GM04503 (cell line): ENCODE measurements around the gene RTL1.
A peak's percentile ranks its signal among the peaks of the same experiment; 100 is the strongest.

Experiments
- DNase-seq: peaks from one replicate; pipeline ENCODE4 v3.0.0-alpha.2; 2012; ENCODE audit warnings: low read depth

The RTL1 gene

GRCh38 chr14:100882026-100882967 lies 21.2 kb downstream of the RTL1 start:
- no peak for DNase-seq

- DNase-seq: no peak
Observed at GRCh38 chr14:100881211-100882025, 22.1 kb downstream of the RTL1 start.

DNA sequence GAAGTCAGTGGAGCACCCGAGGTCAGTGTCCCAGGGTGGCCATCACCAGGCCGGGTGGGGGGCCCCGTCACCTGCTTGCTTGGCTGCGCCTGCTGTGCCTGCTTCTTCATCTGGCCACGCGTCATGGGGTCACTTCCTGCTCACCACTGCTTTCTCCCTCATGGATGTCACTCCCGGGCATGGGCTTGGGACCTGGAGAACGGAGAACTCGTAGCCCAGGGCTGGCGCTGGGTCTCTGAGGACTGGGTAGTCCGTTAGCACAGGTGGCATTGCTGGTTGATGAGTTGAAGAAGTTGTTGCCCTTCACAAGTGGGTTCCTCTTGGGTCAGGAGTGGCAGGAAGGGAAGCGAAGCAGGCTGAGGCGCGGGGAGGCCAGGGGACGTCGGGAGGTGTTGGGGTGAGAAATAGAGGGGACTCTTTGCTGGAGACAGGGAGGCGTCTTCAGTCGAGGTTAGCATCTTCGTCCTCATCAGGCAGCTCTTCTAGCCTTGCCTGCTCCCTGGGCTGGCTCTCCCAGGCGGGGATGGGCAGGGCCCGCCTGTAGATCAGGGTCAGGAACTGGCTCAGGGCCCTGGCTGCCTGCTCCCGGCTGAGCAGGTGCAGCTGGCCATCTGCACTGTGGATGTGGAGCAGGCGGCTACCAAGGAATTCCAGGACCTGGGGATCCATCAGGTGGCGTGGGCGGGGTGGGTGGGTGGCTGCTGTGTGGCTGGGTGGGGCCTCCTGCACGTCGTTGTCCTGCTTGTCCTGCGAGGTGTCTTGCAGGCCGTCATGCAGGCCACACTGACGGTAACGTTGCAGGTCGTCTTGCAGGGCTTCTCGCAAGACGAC lies 23.0 kb downstream of the RTL1 start:
- no peak for DNase-seq

- no peak for DNase-seq
Observed at GRCh38 chr14:100879782-100880181, 23.7 kb downstream of the RTL1 start.

DNA sequence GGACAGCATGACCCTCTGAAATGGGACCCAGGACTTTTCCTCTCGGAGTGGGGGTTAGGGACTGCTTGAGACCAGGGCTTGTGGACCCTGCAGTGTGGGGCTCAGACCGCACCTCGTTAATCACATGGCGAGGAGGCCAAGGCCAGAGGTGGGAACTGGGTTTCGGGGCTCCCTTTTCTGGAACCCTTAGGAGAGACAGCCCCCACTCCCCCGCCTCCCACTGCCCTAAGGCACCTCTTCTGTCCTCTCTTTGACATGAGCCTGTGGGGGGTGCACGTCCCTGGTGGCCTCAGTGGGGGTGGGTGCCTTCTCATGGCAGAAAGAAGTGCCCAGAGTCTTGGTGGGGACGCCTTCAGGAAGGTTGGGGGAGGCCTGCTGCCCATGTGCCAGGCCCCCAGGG lies 24.3 kb downstream of the RTL1 start:
- no peak for DNase-seq

DNA sequence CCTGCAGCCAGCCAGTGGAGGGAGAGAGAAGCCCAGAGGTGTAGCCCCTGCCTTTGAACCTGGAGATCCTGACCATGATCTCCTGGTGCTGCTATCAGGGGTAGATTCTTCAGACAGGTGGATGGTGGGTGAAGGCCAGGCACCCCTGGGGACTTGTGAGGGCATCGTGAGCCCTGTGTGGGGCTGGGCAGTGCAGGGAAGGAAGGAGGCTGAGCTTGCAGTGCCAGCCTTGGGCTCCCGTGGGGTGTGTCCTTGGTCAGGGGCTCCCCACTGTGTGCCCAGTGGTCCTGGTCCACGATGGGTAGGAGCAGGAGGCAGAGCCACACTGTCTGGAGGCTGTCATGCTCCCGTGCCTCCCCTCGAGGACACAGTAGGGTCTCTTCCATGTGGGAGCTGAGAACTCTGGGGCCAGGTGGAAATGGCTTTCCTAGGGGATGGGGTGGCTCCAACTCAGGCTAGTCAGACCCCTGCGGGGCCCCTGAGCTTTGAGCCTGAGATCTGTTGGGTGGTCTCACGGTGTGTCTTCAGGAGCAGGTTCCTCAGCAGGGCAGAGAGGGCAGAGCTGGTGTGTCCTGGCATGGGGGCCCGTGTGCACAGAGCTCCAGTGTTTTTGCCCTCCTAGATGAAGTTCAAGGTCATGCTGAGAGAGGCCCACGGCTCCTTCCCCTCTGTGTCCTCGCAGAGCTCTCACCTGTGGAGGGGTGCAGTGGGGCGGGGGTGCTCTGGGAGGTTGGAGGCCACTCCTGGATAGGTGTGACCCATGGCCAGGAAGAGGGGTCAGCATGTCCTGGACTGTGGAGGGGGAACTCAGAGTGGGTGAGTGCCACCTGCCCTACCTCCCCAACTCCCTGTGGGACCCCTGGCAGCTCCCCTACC lies 25.0 kb downstream of the RTL1 start:
- no peak for DNase-seq

DNA sequence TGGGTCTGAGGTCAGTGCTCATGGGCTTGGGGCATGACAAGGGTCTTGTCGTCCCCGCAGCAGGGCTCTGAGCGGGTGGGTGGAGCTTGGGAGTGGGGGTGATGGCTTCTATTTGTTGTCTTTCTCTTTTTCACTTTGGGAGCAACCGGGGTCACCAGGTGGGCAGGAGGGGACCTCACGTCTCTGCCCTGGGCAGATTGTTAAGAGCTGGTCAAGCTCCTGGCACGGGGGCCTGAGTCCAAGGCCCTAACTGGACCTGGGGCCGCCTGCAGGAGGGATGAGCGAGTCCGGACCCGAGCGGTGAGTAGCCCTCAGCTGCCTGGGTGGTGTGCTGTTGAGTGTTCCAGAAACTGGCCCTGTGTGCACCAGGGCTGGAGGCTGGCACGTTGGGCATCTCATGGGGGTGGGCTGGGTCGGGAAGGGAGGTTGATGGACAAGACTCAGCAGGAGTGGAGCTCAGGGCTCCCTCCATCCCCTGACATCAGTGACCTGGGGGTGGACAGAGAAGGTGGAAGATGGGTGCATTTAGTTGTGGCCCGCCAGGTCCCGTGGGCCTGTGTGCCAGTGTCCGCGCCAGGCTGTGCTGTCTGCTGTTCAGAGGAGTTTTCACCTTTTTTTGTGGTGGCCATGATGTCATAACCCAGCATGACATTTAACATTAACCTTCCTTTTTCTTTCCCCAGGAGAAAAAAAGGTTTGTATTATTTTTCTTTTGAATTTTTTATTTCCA lies 27.5 kb downstream of the RTL1 start:
- no peak for DNase-seq

DNA sequence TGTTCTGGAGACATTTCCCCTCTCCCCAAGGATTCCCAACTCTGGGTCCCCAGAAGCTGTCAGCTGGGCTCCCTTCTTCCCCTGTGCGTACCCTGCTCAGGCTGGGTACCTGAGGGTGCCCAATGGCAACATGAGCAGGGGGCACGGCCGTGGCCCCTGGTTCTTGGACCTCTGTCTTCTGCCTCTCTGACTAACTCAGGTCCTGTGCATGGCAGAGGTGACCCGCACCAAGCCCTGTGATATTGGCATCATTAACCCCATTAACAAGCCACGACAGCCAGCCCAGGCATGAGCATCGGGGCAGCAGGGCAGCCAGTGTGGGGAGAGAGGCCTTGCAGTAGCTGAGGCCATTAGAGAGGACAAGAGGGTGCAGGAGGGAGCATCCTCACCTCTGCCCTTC lies 28.4 kb downstream of the RTL1 start:
- no peak for DNase-seq

DNA sequence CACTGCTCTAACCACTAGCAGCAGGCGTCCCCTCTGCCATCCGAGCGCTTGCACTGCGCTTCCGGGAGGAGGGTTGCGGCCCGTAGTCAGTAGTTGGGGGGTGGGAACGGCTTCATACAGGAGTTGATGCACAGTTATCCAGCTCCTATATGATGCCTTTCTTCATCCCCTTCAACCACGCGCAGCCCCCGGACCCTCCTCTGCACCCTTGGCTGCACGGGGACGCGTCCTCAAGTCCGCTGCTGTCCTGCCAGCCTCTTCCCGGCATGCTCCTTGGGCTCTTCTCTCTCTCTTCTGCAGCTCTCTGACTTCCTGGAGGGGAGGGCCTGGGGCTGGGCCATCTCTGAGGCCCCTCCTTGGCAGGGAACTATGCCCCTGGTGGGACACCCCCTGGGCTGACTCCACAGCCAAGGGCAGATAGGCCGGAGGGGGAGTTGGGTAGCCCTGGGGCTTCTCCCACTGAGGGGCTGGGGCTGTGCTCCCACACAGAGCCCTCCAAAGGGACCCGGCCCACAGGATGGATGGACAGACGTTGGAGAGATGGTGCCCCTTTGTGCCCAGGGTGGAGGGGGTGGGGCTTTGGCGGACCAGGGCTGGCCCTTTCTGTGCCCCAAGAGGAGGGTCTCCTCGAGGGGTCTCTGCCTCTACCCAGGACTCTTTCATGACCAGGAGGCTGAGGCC lies 29.0 kb downstream of the RTL1 start:
- no peak for DNase-seq

GRCh38 chr14:100874051-100874410 lies 29.5 kb downstream of the RTL1 start:
- DNase-seq: no peak

DNA sequence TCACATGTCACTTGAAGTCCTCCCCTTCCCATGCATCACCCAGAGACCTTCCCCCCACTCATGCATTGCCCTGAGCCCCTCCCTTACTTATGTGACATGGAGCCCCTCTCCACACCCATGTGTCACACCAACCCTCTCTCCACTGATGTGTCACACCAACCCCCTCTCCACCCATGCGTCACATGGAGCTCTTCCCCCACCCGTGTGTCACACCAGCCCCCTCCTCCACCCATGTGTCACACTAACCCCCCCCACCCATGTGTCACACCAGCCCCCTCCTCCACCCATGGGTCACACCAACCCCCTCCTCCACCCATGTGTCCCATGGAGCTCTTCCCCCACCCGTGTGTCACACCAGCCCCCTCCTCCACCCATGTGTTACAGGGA lies 30.4 kb downstream of the RTL1 start:
- no peak for DNase-seq

GRCh38 chr14:100872259-100873095 lies 31.0 kb downstream of the RTL1 start:
- no peak for DNase-seq

GRCh38 chr14:100871234-100872186 lies 32.0 kb downstream of the RTL1 start:
- DNase-seq: peak; percentile 41

DNA sequence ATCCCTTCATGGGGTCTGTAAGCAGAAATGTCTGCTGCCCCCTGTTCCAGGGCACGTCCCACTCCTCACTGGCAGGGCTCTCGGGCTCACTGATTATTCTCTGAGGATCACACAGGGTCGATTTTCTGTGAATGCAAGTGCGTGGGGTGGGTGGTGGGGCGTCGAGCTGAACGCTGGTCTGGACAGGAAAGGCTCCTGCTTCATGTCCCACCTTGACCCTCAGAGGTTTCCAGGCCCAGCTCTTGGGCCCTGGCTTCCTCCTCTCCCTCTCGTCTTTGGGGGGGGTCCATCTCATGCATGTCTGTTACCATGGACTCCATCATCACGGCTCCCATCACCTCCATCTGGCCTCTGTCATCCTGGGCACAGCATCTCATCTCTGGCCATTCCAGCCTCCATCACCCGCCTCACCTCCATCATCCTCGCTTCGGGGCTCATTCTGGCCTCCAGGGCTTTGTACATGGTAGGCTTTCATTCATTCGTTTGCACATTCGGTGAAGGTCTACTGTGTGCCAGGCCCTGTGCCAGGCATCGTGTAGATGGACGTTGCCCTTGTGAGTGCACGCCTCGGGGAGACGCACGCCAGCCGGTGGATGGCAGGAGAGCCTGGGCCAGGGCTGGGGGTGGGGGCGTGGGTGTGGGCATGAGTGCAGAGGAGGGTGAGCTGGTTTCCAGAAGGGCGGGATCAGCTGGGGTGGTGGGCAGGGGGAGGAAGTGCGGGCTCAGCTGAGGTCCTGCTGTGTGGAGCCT lies 34.7 kb downstream of the RTL1 start:
- no peak for DNase-seq

- DNase-seq: no peak
Observed at GRCh38 chr14:100867631-100868315, 35.7 kb downstream of the RTL1 start.
